ENCODE data around the gene DARS1. TPM values are rescaled to one million over a fixed set of nuclear protein-coding genes. Genes with fewer than 3 reads are reported as not detected.

DARS1 gene
- total and polyA plus RNA-seq, 2 experiments from 2014 or later: 67.0 to 69.5 TPM

- WGBS (ENCODE audit: low lambda C conversion rate, missing lambda C conversion rate): 88% methylated on average over 2 of the region's 2 CpGs
- Histone ChIP-seq H2AFZ (no peak overlapping the region), H3K4me2 (no peak overlapping the region), H3K79me2 (no peaks in the 10 kb centered on the region), H3K4me3 (no peak overlapping the region), H3K36me3 (replicated peaks; ENCODE audit: insufficient read depth, low read depth) (no peaks in the 10 kb centered on the region), H3K27ac (no peak overlapping the region), H4K20me1 (ENCODE audit: insufficient read depth, poor library complexity, severe bottlenecking) (no peaks in the 10 kb centered on the region), H3K4me1 (ENCODE audit: insufficient read depth) (peaks cover 2% of the 10 kb centered on the region), H3K9me3 (ENCODE audit: low read depth) (no peaks in the 10 kb centered on the region), H3K9me2 (replicated peaks; ENCODE audit: insufficient read depth) (no peaks in the 10 kb centered on the region), H3K27me3 (no peaks in the 10 kb centered on the region)
- no peak for TF ChIP-seq EZH2phosphoT487 (IDR thresholded peaks at IDR 0.05; ENCODE audit: low read depth, severe bottlenecking, unreplicated experiment)
- no peak for TF ChIP-seq EZH2 (IDR thresholded peaks at IDR 0.05; ENCODE audit: borderline replicate concordance)
- no peak for TF ChIP-seq CTCF (IDR thresholded peaks at IDR 0.05; ENCODE audit: poor library complexity)
- no peak for DNase-seq (ENCODE audit: low spot score)
Observed at GRCh38 chr2:136020831-136021230, 35.4 kb upstream of the DARS1 start.

- Histone ChIP-seq H3K27ac (no peak overlapping the region), H3K4me3 (no peak overlapping the region), H3K79me2 (no peaks in the 10 kb centered on the region), H3K9me3 (ENCODE audit: low read depth) (no peaks in the 10 kb centered on the region), H3K4me1 (ENCODE audit: insufficient read depth) (no peaks in the 10 kb centered on the region), H3K4me2 (no peak overlapping the region), H2AFZ (no peak overlapping the region), H3K36me3 (replicated peaks; ENCODE audit: insufficient read depth, low read depth) (no peaks in the 10 kb centered on the region), H3K9me2 (replicated peaks; ENCODE audit: insufficient read depth) (no peaks in the 10 kb centered on the region), H4K20me1 (ENCODE audit: insufficient read depth, poor library complexity, severe bottlenecking) (no peaks in the 10 kb centered on the region), H3K27me3 (no peaks in the 10 kb centered on the region)
- 84% methylated on average over 8 of the region's 8 CpGs for WGBS (ENCODE audit: low lambda C conversion rate, missing lambda C conversion rate)
- DNase-seq (ENCODE audit: low spot score): no peak
- TF ChIP-seq EZH2phosphoT487 (IDR thresholded peaks at IDR 0.05; ENCODE audit: low read depth, severe bottlenecking, unreplicated experiment): no peak
- TF ChIP-seq CTCF (IDR thresholded peaks at IDR 0.05; ENCODE audit: poor library complexity): no peak
- TF ChIP-seq EZH2 (IDR thresholded peaks at IDR 0.05; ENCODE audit: borderline replicate concordance): no peak
Observed at GRCh38 chr2:136019825-136020224, 34.4 kb upstream of the DARS1 start.

- H2AFZ ChIP-seq: no peak overlapping the region
- H3K9me2 ChIP-seq (replicated peaks; ENCODE audit: insufficient read depth): no peaks in the 10 kb centered on the region
- no peaks in the 10 kb centered on the region for H3K27me3 ChIP-seq
- no peak overlapping the region for H3K4me3 ChIP-seq
- TF ChIP-seq EZH2phosphoT487 (IDR thresholded peaks at IDR 0.05; ENCODE audit: low read depth, severe bottlenecking, unreplicated experiment) (no peak), CTCF (IDR thresholded peaks at IDR 0.05; ENCODE audit: poor library complexity) (no peak), EZH2 (IDR thresholded peaks at IDR 0.05; ENCODE audit: borderline replicate concordance) (no peak)
- DNase-seq (ENCODE audit: low spot score): no peak
- no peak overlapping the region for H3K4me2 ChIP-seq
- no peaks in the 10 kb centered on the region for H4K20me1 ChIP-seq (ENCODE audit: insufficient read depth, poor library complexity, severe bottlenecking)
- WGBS (ENCODE audit: low lambda C conversion rate, missing lambda C conversion rate): 93% methylated on average over 5 of the region's 5 CpGs
- H3K27ac ChIP-seq: no peak overlapping the region
- H3K4me1 ChIP-seq (ENCODE audit: insufficient read depth): no peaks in the 10 kb centered on the region
- H3K9me3 ChIP-seq (ENCODE audit: low read depth): no peaks in the 10 kb centered on the region
- H3K79me2 ChIP-seq: no peaks in the 10 kb centered on the region
- H3K36me3 ChIP-seq (replicated peaks; ENCODE audit: insufficient read depth, low read depth): no peaks in the 10 kb centered on the region
Observed at GRCh38 chr2:136019306-136019705, 33.9 kb upstream of the DARS1 start.

GRCh38 chr2:136017786-136018185 is 32.4 kb upstream of the DARS1 start:
- no peak overlapping the region for H3K4me2 ChIP-seq
- H4K20me1 ChIP-seq (ENCODE audit: insufficient read depth, poor library complexity, severe bottlenecking): no peaks in the 10 kb centered on the region
- H3K27me3 ChIP-seq: no peaks in the 10 kb centered on the region
- DNase-seq (ENCODE audit: low spot score): no peak
- H3K9me2 ChIP-seq (replicated peaks; ENCODE audit: insufficient read depth): no peaks in the 10 kb centered on the region
- no peak overlapping the region for H3K27ac ChIP-seq
- no peak overlapping the region for H3K4me3 ChIP-seq
- TF ChIP-seq EZH2phosphoT487 (IDR thresholded peaks at IDR 0.05; ENCODE audit: low read depth, severe bottlenecking, unreplicated experiment): no peak
- no peak for TF ChIP-seq EZH2 (IDR thresholded peaks at IDR 0.05; ENCODE audit: borderline replicate concordance)
- TF ChIP-seq CTCF (IDR thresholded peaks at IDR 0.05; ENCODE audit: poor library complexity): no peak
- H3K36me3 ChIP-seq (replicated peaks; ENCODE audit: insufficient read depth, low read depth): no peaks in the 10 kb centered on the region
- H3K79me2 ChIP-seq: no peaks in the 10 kb centered on the region
- no peaks in the 10 kb centered on the region for H3K9me3 ChIP-seq (ENCODE audit: low read depth)
- no peak overlapping the region for H2AFZ ChIP-seq
- no peaks in the 10 kb centered on the region for H3K4me1 ChIP-seq (ENCODE audit: insufficient read depth)
- 95% methylated on average over 7 of the region's 7 CpGs for WGBS (ENCODE audit: low lambda C conversion rate, missing lambda C conversion rate)
